Measurements from ENCODE around the gene TMEM200A.

DNA sequence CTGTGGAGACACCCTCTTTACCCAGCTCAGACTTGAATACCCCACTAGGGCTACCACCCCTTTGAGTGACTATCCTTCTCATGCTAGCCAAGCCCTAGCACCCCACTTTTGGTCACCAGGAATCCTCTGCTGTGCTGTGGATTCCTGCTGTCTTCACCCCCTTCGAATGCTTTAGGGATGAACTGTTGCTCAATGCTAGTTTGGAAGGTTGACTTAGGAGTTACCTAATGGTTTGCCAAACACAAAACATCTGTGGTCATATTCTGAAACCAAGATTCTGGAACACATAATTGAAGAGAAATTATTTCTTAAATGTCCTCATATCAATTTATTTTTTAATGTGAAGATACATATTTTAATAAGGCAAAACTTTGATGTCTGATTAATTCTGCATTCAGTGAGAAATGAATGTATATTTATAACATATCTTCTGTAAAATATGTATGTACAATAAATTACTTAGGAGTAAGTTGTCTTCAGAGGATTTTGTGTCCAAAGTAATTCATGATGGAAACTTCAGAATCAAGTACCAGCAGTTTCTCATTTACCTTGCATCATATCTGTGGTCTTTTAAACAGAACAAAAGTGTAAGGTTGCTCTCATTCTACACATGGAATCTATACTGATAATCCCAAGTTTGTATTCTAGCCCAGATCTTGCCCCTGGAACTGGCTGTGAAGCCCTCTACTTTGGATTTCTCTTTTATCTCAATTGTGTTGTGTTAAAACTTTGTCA is 46.9 kb downstream of the TMEM200A start:
- no peak for TF ChIP-seq CTCF (conservative IDR thresholded peaks at IDR 0.05 in 1 of 2, IDR thresholded peaks at IDR 0.05 in 1 of 2; ENCODE audit: low read depth in 1 of 2, low read length in 2 of 2)
- TF ChIP-seq EZH2 (IDR thresholded peaks at IDR 0.05; ENCODE audit: low read length, missing control alignments) = no peak
